ENCODE measurements around the gene CTDSPL.

CTDSPL gene

GRCh38 chr3:37852771-37853170, 8.9 kb upstream of the CTDSPL start:
- H3K36me3 ChIP-seq (ENCODE audit: control insufficient read depth, insufficient read depth, low read length), result no peaks in the 10 kb centered on the region
- no peak for DNase-seq
- H3K27ac ChIP-seq (ENCODE audit: insufficient read depth, low read length, poor library complexity, severe bottlenecking), result no peak overlapping the region
- H3K9me3 ChIP-seq (ENCODE audit: control insufficient read depth, low read length), result no peaks in the 10 kb centered on the region
- H3K4me1 ChIP-seq (ENCODE audit: control insufficient read depth, insufficient read depth, low read length, poor library complexity, severe bottlenecking), result no peaks in the 10 kb centered on the region
- H3K27me3 ChIP-seq (replicated peaks; ENCODE audit: control insufficient read depth, insufficient read depth, low read length, poor library complexity, severe bottlenecking), result no peaks in the 10 kb centered on the region
- H3K4me3 ChIP-seq (ENCODE audit: insufficient read depth, low read depth, low read length, poor library complexity, severe bottlenecking), result no peak overlapping the region

DNA sequence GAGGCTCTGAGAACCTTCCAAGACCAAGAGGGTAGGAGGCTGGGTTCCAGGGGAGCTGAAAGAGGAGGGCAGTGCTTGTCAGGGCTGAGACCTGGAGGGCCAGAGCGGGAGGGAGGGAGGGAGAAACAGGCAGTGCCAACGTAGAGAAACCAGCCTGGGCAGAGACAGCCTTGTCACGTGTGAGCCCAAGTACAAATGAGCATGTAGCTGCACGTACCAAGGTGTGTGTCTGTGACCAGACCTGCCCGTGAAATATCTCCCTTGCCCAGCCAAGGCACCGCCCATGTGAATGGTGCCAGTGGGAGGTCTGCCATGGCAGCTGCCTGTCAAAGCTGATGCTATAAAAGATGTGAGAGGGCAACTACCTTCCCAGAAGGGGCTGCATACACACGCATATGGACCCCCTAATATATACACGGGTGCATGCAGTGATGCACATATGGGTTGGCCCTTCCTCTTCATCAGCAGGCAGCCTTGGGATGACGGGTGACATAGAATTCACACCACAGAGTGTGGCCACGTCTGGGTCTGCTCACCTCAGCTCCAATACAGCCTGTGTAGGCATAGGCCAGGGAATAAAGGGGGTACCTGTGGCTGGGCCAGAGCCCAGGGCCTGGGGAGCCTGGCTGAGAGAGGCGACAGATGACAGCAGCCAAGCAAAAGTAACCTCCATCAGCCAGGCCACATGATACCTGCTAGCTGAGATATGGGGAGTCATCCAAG, 7.8 kb upstream of the CTDSPL start:
- Histone ChIP-seq H3K27ac (ENCODE audit: insufficient read depth, low read length, poor library complexity, severe bottlenecking) (no peak overlapping the region), H3K4me3 (ENCODE audit: insufficient read depth, low read depth, low read length, poor library complexity, severe bottlenecking) (no peak overlapping the region), H3K4me1 (ENCODE audit: control insufficient read depth, insufficient read depth, low read length, poor library complexity, severe bottlenecking) (no peaks in the 10 kb centered on the region)

GRCh38 chr3:37855363-37855970, 6.2 kb upstream of the CTDSPL start:
- no peak overlapping the region for H3K4me3 ChIP-seq (ENCODE audit: insufficient read depth, low read depth, low read length, poor library complexity, severe bottlenecking)
- no peaks in the 10 kb centered on the region for H3K27me3 ChIP-seq (replicated peaks; ENCODE audit: control insufficient read depth, insufficient read depth, low read length, poor library complexity, severe bottlenecking)
- H3K27ac ChIP-seq (ENCODE audit: insufficient read depth, low read length, poor library complexity, severe bottlenecking), result no peak overlapping the region
- peak; percentile 29 to 50 (median 37) for DNase-seq
- peaks cover 10% of the 10 kb centered on the region for H3K4me1 ChIP-seq (ENCODE audit: control insufficient read depth, insufficient read depth, low read length, poor library complexity, severe bottlenecking)
- no peaks in the 10 kb centered on the region for H3K9me3 ChIP-seq (ENCODE audit: control insufficient read depth, low read length)
- H3K36me3 ChIP-seq (ENCODE audit: control insufficient read depth, insufficient read depth, low read length), result no peaks in the 10 kb centered on the region

More for the DNA sequence above, 7.8 kb upstream of the CTDSPL start:
- DNase-seq, result no peak
- Histone ChIP-seq H3K27me3 (replicated peaks; ENCODE audit: control insufficient read depth, insufficient read depth, low read length, poor library complexity, severe bottlenecking) (no peaks in the 10 kb centered on the region), H3K36me3 (ENCODE audit: control insufficient read depth, insufficient read depth, low read length) (no peaks in the 10 kb centered on the region), H3K9me3 (ENCODE audit: control insufficient read depth, low read length) (no peaks in the 10 kb centered on the region)

- Histone ChIP-seq H3K4me1 (ENCODE audit: control insufficient read depth, insufficient read depth, low read length, poor library complexity, severe bottlenecking) (peaks cover 17% of the 10 kb centered on the region), H3K27me3 (replicated peaks; ENCODE audit: control insufficient read depth, insufficient read depth, low read length, poor library complexity, severe bottlenecking) (no peaks in the 10 kb centered on the region), H3K27ac (ENCODE audit: insufficient read depth, low read length, poor library complexity, severe bottlenecking) (no peak overlapping the region), H3K4me3 (ENCODE audit: insufficient read depth, low read depth, low read length, poor library complexity, severe bottlenecking) (no peak overlapping the region), H3K9me3 (ENCODE audit: control insufficient read depth, low read length) (no peaks in the 10 kb centered on the region), H3K36me3 (ENCODE audit: control insufficient read depth, insufficient read depth, low read length) (no peaks in the 10 kb centered on the region)
- DNase-seq, result no peak
Observed at GRCh38 chr3:37856381-37856780, 5.3 kb upstream of the CTDSPL start.

DNA sequence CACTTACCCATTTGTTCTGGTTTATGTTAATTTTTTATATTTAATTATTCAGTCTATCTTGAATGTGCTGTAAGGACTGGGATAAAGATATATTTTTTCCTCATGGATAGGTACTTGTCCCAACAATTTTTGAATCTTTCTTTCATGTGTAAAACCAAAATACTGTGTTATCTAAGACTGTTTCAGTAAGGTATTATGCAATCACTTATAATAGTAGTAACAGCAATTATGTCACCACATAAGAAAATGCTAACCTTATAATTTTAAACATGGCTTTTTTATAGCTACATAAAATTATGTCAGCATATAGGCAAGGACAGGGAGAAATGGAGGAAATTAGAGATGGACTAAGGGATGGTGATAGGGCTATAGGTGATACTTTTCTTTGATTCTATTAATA, 2.9 kb upstream of the CTDSPL start:
- Histone ChIP-seq H3K4me1 (ENCODE audit: control insufficient read depth, insufficient read depth, low read length, poor library complexity, severe bottlenecking) (peaks cover 17% of the 10 kb centered on the region), H3K27me3 (replicated peaks; ENCODE audit: control insufficient read depth, insufficient read depth, low read length, poor library complexity, severe bottlenecking) (peaks cover 3% of the 10 kb centered on the region), H3K4me3 (ENCODE audit: insufficient read depth, low read depth, low read length, poor library complexity, severe bottlenecking) (no peak overlapping the region), H3K36me3 (ENCODE audit: control insufficient read depth, insufficient read depth, low read length) (no peaks in the 10 kb centered on the region), H3K9me3 (ENCODE audit: control insufficient read depth, low read length) (no peaks in the 10 kb centered on the region), H3K27ac (ENCODE audit: insufficient read depth, low read length, poor library complexity, severe bottlenecking) (no peak overlapping the region)
- no peak for DNase-seq

DNA sequence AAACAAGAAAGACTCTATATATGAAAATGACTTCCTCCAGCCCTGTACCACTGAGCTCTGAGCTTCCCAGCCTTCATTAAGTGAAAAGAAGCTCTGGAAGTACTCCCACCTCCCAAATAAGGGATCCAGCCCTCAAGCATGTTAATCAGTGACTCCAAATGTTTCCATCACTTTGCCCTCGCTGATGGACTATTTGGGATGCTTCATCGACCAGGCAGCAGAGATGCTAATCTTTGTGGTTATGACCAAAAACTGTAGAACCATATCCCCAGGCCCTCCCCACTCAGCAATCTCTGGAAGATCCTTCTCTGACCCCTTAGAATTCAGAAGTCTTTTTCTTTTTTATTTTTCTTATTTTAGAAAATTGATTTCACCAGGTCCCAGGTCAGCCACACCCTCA, 2.3 kb upstream of the CTDSPL start:
- Histone ChIP-seq H3K4me3 (ENCODE audit: insufficient read depth, low read depth, low read length, poor library complexity, severe bottlenecking) (no peak overlapping the region), H3K27me3 (replicated peaks; ENCODE audit: control insufficient read depth, insufficient read depth, low read length, poor library complexity, severe bottlenecking) (peaks cover 3% of the 10 kb centered on the region), H3K4me1 (ENCODE audit: control insufficient read depth, insufficient read depth, low read length, poor library complexity, severe bottlenecking) (peaks cover 17% of the 10 kb centered on the region), H3K36me3 (ENCODE audit: control insufficient read depth, insufficient read depth, low read length) (no peaks in the 10 kb centered on the region), H3K27ac (ENCODE audit: insufficient read depth, low read length, poor library complexity, severe bottlenecking) (no peak overlapping the region), H3K9me3 (ENCODE audit: control insufficient read depth, low read length) (no peaks in the 10 kb centered on the region)
- no peak for DNase-seq

GRCh38 chr3:37859908-37860199, 1.8 kb upstream of the CTDSPL start:
- Histone ChIP-seq H3K36me3 (ENCODE audit: control insufficient read depth, insufficient read depth, low read length) (no peaks in the 10 kb centered on the region), H3K4me3 (ENCODE audit: insufficient read depth, low read depth, low read length, poor library complexity, severe bottlenecking) (peak overlapping the region; percentile 68), H3K27ac (ENCODE audit: insufficient read depth, low read length, poor library complexity, severe bottlenecking) (no peak overlapping the region), H3K27me3 (replicated peaks; ENCODE audit: control insufficient read depth, insufficient read depth, low read length, poor library complexity, severe bottlenecking) (peaks cover 3% of the 10 kb centered on the region), H3K4me1 (ENCODE audit: control insufficient read depth, insufficient read depth, low read length, poor library complexity, severe bottlenecking) (peaks cover 17% of the 10 kb centered on the region), H3K9me3 (ENCODE audit: control insufficient read depth, low read length) (no peaks in the 10 kb centered on the region)
- DNase-seq, result no peak

- H3K9me3 ChIP-seq (ENCODE audit: control insufficient read depth, low read length), result no peaks in the 10 kb centered on the region
- DNase-seq, result no peak
- peaks cover 3% of the 10 kb centered on the region for H3K27me3 ChIP-seq (replicated peaks; ENCODE audit: control insufficient read depth, insufficient read depth, low read length, poor library complexity, severe bottlenecking)
- H3K4me1 ChIP-seq (ENCODE audit: control insufficient read depth, insufficient read depth, low read length, poor library complexity, severe bottlenecking), result peaks cover 17% of the 10 kb centered on the region
- H3K4me3 ChIP-seq (ENCODE audit: insufficient read depth, low read depth, low read length, poor library complexity, severe bottlenecking), result peak overlapping the region; percentile 53
- no peaks in the 10 kb centered on the region for H3K36me3 ChIP-seq (ENCODE audit: control insufficient read depth, insufficient read depth, low read length)
- H3K27ac ChIP-seq (ENCODE audit: insufficient read depth, low read length, poor library complexity, severe bottlenecking), result no peak overlapping the region
Observed at GRCh38 chr3:37862219-37862902, 681 bp downstream of the CTDSPL start.

DNA sequence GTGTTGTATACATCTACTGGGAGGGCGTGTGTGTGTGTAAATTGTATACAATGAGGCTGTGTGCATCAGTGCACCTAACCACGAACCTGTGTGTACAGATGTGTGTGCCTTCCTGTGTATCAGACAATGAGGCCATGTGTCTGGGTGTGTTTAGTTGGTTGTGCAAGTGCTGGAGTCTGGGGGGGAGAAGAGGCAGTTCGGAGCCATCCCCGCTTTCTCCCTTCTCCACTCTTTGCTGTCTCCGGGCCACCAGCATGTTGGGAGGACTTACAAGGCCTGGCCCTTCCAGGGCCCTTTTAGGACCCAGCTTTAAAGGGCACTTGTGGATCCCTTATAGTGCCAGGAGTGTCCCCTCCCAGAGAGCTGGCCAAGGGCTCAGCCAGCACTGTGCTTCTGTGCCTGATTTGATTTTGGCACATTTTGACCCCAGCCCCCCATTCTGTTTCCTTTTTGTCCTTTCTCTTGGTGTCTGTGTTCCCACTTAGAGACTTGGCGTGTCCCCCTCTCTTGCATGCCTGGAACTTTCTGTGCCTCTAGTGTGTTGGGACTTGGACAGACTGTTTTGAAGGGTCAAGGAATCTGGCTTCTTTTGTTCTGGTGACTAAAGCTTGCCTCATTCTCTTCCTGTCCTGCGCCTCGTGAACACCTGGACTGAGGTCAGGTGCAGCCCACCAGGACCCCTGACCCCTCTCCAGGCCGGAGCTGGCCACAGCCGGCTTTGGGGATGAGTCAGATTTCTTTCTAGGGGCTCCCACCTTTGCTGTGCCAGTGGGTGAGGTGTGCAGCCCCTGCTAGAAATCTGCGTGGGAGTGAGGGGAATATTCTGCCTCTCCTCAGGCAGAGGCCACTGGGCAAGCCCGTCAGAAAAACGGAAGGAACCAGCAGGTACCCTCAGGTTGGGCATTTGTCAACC, 1.5 kb downstream of the CTDSPL start:
- Histone ChIP-seq H3K4me3 (ENCODE audit: insufficient read depth, low read depth, low read length, poor library complexity, severe bottlenecking) (no peak overlapping the region), H3K36me3 (ENCODE audit: control insufficient read depth, insufficient read depth, low read length) (no peaks in the 10 kb centered on the region), H3K27me3 (replicated peaks; ENCODE audit: control insufficient read depth, insufficient read depth, low read length, poor library complexity, severe bottlenecking) (peaks cover 3% of the 10 kb centered on the region), H3K9me3 (ENCODE audit: control insufficient read depth, low read length) (no peaks in the 10 kb centered on the region), H3K4me1 (ENCODE audit: control insufficient read depth, insufficient read depth, low read length, poor library complexity, severe bottlenecking) (peaks cover 17% of the 10 kb centered on the region), H3K27ac (ENCODE audit: insufficient read depth, low read length, poor library complexity, severe bottlenecking) (no peak overlapping the region)
- DNase-seq, result no peak

Measured in effector memory CD4-positive, alpha-beta T cell (primary cell).